GM12801 (cell line): ENCODE results near the gene KCNB1.

ENCODE experiments used
- CTCF ChIP-seq: IDR thresholded peaks from one replicate; pipeline ENCODE4 v1.5.1; 2011; ENCODE audit warnings: control low read depth; ENCODE audit not compliant: insufficient read length; ENCODE audit errors: extremely low read depth

Gene KCNB1

GRCh38 chr20:49395183-49395582, 87.3 kb downstream of the KCNB1 start:
- TF ChIP-seq CTCF: no peak

DNA sequence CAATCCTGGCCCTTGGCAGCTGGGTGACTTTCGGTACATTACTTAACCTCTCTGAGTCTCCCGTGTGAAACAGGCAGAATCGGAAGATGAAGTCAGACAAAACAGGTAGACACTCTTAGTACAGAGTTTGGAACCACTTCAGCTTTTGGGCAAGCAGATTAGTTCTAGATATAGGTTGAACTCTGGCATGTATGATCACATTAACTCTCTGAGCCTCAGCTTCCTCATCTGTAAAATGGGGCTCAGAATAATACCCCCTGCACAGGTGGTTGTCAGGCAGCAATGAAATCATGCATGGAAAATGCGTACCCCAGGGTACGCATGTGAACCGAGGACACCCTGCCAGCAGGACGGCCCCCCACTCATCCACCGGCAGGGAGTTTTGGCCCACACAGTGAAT, 87.7 kb downstream of the KCNB1 start:
- no peak for TF ChIP-seq CTCF

DNA sequence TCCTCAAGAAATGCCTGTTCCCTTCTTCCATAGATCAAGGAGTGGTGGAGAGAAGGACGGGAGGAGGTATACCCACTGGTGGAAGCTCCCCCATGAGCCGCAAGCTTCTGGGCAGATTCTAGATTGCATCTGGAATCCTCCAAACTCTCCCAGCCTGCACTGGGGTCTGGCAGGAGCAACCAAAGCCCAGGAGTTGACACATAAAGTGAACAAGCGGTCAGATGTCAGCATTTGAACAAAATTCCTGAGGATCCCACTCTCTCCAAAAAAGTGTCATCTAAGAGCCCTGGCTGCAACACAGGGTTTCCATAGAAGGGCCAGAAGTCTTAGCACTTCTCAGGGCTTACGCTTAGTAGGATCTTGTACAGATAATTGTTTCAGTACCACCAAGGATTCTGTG, 88.2 kb downstream of the KCNB1 start:
- TF ChIP-seq CTCF: no peak

DNA sequence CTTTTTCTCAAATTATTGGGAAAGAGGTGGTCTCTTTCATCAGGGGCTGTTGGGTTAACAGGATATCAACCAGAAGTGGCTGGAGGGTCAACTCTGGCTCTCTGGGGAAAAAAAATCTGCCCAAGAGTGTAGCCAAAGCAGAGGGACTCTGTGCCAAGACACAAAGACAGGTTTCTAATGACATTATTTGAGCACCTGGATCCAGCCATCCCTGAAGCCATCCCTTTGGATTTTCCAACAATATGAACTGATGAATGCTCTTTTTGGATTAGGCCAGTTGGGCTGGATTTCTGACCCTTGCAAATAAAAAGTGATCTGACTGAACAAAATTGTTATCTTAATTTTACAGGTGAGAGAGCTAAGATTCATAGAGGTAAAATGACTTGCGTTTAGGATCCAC, 88.7 kb downstream of the KCNB1 start:
- no peak for TF ChIP-seq CTCF

DNA sequence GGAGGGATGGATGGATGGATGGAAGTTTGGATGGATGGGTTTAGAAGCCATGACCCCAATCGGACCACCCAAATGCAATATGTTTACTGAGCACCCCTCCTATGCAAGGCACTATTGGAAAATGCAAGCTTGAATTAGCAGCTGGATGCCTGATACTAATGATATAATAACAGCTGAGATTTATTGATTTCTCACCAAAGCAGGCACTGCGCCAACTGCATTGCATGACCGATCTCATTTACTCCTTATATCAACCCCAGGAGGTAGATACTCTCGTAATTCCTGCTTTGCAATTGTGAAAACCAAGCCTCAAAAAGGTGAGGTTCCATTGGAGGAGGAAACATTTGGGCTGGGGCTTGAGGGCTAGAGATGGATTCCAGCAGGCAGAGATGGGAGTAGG, 89.7 kb downstream of the KCNB1 start:
- no peak for TF ChIP-seq CTCF

DNA sequence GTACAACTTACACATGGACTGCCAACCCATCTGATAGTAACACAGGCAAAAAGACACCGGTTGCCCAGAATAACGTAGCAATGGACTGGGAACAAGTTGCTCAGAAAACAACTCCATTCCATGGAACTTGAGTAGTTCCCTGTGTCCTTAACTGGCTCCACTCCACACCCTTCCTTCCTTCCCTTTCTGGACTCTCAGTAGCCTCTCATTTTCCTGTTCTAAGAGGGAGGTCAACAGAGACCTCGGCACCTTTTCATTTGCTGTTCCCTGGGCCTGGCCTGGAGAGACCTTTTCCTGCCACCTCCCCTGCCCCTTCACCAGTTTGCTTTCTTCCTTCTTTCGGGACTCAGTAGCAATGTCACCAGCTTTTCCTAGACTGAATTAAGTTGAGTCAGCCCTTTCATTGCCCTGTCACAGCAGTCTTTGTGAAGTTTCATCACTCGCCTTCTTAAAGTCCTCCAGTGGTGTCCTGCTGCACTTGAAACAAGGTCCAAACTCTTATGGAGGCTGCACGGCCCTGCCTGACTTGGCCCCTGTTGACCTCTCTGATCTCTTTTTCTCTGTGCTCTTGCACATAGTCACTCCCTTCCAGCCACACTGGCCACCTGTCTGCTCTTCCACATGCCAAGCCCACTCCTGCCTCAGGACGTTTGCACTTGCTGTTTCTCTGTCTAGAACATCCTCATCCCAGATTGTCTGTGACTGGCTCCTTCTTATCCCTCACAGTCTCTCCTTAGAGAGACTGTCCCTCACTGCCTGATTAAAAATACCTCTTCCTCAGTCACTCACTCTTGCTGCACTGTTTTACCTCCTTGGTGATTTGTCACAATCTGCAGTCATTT, 90.8 kb downstream of the KCNB1 start:
- no peak for TF ChIP-seq CTCF

DNA sequence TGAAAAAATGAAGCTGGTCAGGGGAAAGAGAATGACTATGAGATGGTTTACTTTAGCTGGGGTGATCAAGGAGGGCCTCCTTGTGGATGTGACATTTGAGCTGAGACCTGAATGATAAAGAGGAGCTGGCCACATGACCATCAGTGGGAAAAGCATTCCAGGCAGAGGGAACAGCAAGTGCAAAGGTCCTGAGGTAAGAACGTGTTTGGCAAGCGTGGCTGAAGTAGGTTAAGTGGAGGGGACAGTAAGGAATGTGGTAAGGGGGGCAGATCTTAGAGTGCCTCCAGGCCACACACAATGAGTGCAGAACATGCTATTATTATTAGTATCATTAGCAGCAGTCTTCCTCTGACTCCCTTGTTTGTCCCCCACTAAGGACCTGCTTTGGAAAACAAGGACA, 92.6 kb downstream of the KCNB1 start:
- TF ChIP-seq CTCF: no peak
